IPS-18a (cell line): Measurements from ENCODE around the gene MYOM1.

ENCODE experiments used
- H3K27ac ChIP-seq: one replicate; pipeline ENCODE4 v1.5.1; 2013; ENCODE audit warnings: low read length
- H3K27me3 ChIP-seq: one replicate; pipeline ENCODE4 v1.6.1; 2013; ENCODE audit warnings: mild to moderate bottlenecking, low read length; ENCODE audit not compliant: control insufficient read depth, insufficient read depth
- H3K36me3 ChIP-seq: one replicate; pipeline ENCODE4 v1.6.1; 2013; ENCODE audit warnings: low read depth, low read length; ENCODE audit not compliant: control insufficient read depth
- H3K4me1 ChIP-seq: one replicate; pipeline ENCODE4 v1.6.1; 2013; ENCODE audit warnings: low read depth, low read length; ENCODE audit not compliant: control insufficient read depth
- H3K4me3 ChIP-seq: one replicate; pipeline ENCODE4 v1.5.1; 2013; ENCODE audit warnings: low read length
- H3K9ac ChIP-seq: one replicate; pipeline ENCODE4 v1.6.1; 2013; ENCODE audit warnings: mild to moderate bottlenecking, low read length, moderate library complexity
- H3K9me3 ChIP-seq: one replicate; pipeline ENCODE4 v1.6.1; 2013; ENCODE audit warnings: low read depth, low read length; ENCODE audit not compliant: control insufficient read depth

The MYOM1 gene

GRCh38 chr18:3154214-3154613 is 65.6 kb downstream of the MYOM1 start:
- Histone ChIP-seq H3K4me3 (no peak overlapping the region), H3K27me3 (no peaks in the 10 kb centered on the region), H3K9ac (no peak overlapping the region), H3K9me3 (no peaks in the 10 kb centered on the region), H3K27ac (no peak overlapping the region), H3K4me1 (no peaks in the 10 kb centered on the region), H3K36me3 (no peaks in the 10 kb centered on the region)

- H3K27ac ChIP-seq: no peak overlapping the region
- H3K27me3 ChIP-seq: no peaks in the 10 kb centered on the region
- no peak overlapping the region for H3K9ac ChIP-seq
- H3K4me3 ChIP-seq: no peak overlapping the region
- H3K4me1 ChIP-seq: no peaks in the 10 kb centered on the region
- no peaks in the 10 kb centered on the region for H3K9me3 ChIP-seq
- no peaks in the 10 kb centered on the region for H3K36me3 ChIP-seq
These were observed 66.6 kb downstream of the MYOM1 start for GRCh38 chr18:3153107-3153704.

GRCh38 chr18:3152294-3152693 is 67.5 kb downstream of the MYOM1 start:
- no peak overlapping the region for H3K4me3 ChIP-seq
- H3K27ac ChIP-seq: no peak overlapping the region
- no peak overlapping the region for H3K9ac ChIP-seq
- H3K4me1 ChIP-seq: no peaks in the 10 kb centered on the region
- no peaks in the 10 kb centered on the region for H3K36me3 ChIP-seq
- H3K27me3 ChIP-seq: no peaks in the 10 kb centered on the region
- no peaks in the 10 kb centered on the region for H3K9me3 ChIP-seq

GRCh38 chr18:3151399-3152264 is 68.1 kb downstream of the MYOM1 start:
- Histone ChIP-seq H3K4me3 (no peak overlapping the region), H3K27me3 (no peaks in the 10 kb centered on the region), H3K27ac (no peak overlapping the region), H3K9me3 (no peaks in the 10 kb centered on the region), H3K36me3 (no peaks in the 10 kb centered on the region), H3K4me1 (no peaks in the 10 kb centered on the region), H3K9ac (no peak overlapping the region)

GRCh38 chr18:3150688-3151087 is 69.1 kb downstream of the MYOM1 start:
- Histone ChIP-seq H3K36me3 (no peaks in the 10 kb centered on the region), H3K4me3 (no peak overlapping the region), H3K27me3 (no peaks in the 10 kb centered on the region), H3K9ac (no peak overlapping the region), H3K9me3 (no peaks in the 10 kb centered on the region), H3K27ac (no peak overlapping the region), H3K4me1 (no peaks in the 10 kb centered on the region)

GRCh38 chr18:3150274-3150673 is 69.5 kb downstream of the MYOM1 start:
- no peaks in the 10 kb centered on the region for H3K4me1 ChIP-seq
- H3K9ac ChIP-seq: no peak overlapping the region

GRCh38 chr18:3148930-3149535 is 70.7 kb downstream of the MYOM1 start:
- Histone ChIP-seq H3K27me3 (no peaks in the 10 kb centered on the region), H3K9ac (no peak overlapping the region), H3K4me1 (no peaks in the 10 kb centered on the region), H3K4me3 (no peak overlapping the region), H3K9me3 (no peaks in the 10 kb centered on the region), H3K36me3 (no peaks in the 10 kb centered on the region), H3K27ac (no peak overlapping the region)

More at GRCh38 chr18:3150274-3150673, 69.5 kb downstream of the MYOM1 start:
- no peaks in the 10 kb centered on the region for H3K27me3 ChIP-seq
- no peaks in the 10 kb centered on the region for H3K36me3 ChIP-seq
- no peak overlapping the region for H3K27ac ChIP-seq
- no peaks in the 10 kb centered on the region for H3K9me3 ChIP-seq
- H3K4me3 ChIP-seq: no peak overlapping the region

GRCh38 chr18:3147935-3148554 is 71.7 kb downstream of the MYOM1 start:
- Histone ChIP-seq H3K27ac (no peak overlapping the region), H3K9me3 (no peaks in the 10 kb centered on the region)

GRCh38 chr18:3140986-3141639 is 78.7 kb downstream of the MYOM1 start:
- Histone ChIP-seq H3K9ac (no peak overlapping the region), H3K27ac (no peak overlapping the region), H3K4me1 (no peaks in the 10 kb centered on the region), H3K9me3 (no peaks in the 10 kb centered on the region), H3K4me3 (no peak overlapping the region), H3K36me3 (no peaks in the 10 kb centered on the region), H3K27me3 (no peaks in the 10 kb centered on the region)

More at GRCh38 chr18:3147935-3148554, 71.7 kb downstream of the MYOM1 start:
- H3K27me3 ChIP-seq: no peaks in the 10 kb centered on the region
- H3K4me1 ChIP-seq: no peaks in the 10 kb centered on the region
- no peak overlapping the region for H3K9ac ChIP-seq
- no peaks in the 10 kb centered on the region for H3K36me3 ChIP-seq
- no peak overlapping the region for H3K4me3 ChIP-seq

- H3K4me3 ChIP-seq: no peak overlapping the region
- H3K36me3 ChIP-seq: no peaks in the 10 kb centered on the region
- no peak overlapping the region for H3K27ac ChIP-seq
- no peaks in the 10 kb centered on the region for H3K9me3 ChIP-seq
- H3K9ac ChIP-seq: no peak overlapping the region
- H3K4me1 ChIP-seq: no peaks in the 10 kb centered on the region
- no peaks in the 10 kb centered on the region for H3K27me3 ChIP-seq
These were observed 79.4 kb downstream of the MYOM1 start for GRCh38 chr18:3140342-3140741.

GRCh38 chr18:3139406-3139805 is 80.4 kb downstream of the MYOM1 start:
- H3K27ac ChIP-seq: no peak overlapping the region
- H3K36me3 ChIP-seq: no peaks in the 10 kb centered on the region
- no peaks in the 10 kb centered on the region for H3K4me1 ChIP-seq
- H3K4me3 ChIP-seq: no peak overlapping the region
- no peak overlapping the region for H3K9ac ChIP-seq
- H3K27me3 ChIP-seq: no peaks in the 10 kb centered on the region
- no peaks in the 10 kb centered on the region for H3K9me3 ChIP-seq
